Effector memory CD4-positive, alpha-beta T cell (primary cell): ENCODE data around the gene H6PD.

Experiments
- DNase-seq, 3 donors: peaks; one replicate each; pipeline ENCODE4 v3.0.0-alpha.2; 2020
- H3K27ac ChIP-seq: 2 replicates; pipeline ENCODE4 v1.7.0; 2013; ENCODE audit warnings: mild to moderate bottlenecking, low read length, moderate library complexity; ENCODE audit not compliant: insufficient read depth, poor library complexity, severe bottlenecking
- H3K27me3 ChIP-seq: replicated peaks from 2 replicates; pipeline ENCODE4 v1.7.0; 2013; ENCODE audit warnings: mild to moderate bottlenecking, low read length; ENCODE audit not compliant: insufficient read depth, control insufficient read depth, poor library complexity, severe bottlenecking
- H3K36me3 ChIP-seq: 2 replicates; pipeline ENCODE4 v1.7.0; 2013; ENCODE audit warnings: mild to moderate bottlenecking, low read length, moderate library complexity; ENCODE audit not compliant: control insufficient read depth, insufficient read depth
- H3K4me1 ChIP-seq: 2 replicates; pipeline ENCODE4 v1.7.0; 2013; ENCODE audit warnings: low read length, mild to moderate bottlenecking; ENCODE audit not compliant: control insufficient read depth, insufficient read depth, poor library complexity, severe bottlenecking
- H3K4me3 ChIP-seq: 2 replicates; pipeline ENCODE4 v1.7.0; 2013; ENCODE audit warnings: low read length, low read depth, mild to moderate bottlenecking; ENCODE audit not compliant: insufficient read depth, poor library complexity, severe bottlenecking
- H3K9me3 ChIP-seq: 2 replicates; pipeline ENCODE4 v1.7.0; 2013; ENCODE audit warnings: mild to moderate bottlenecking, low read length, moderate library complexity; ENCODE audit not compliant: control insufficient read depth

Gene H6PD

DNA sequence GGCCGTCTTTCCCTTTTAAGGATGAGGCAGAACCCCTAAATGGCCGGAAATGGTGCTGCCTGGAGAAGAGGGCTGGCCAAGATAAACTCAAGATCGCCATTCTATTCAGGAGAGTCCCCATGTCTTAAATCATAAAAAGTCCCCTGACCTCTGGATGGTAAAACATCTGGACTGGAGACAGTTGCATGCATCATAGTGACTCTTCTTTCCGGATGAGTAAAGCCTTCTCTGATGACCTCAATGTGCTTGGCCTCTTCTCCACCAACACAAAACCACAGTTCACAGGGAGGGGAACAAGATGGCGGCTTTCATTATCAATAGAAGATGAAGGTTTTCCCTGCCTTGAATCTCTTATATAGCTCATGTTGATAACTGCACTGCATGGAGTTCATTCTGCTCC, 27.5 kb upstream of the H6PD start:
- Histone ChIP-seq H3K27me3 (peaks cover 19% of the 10 kb centered on the region), H3K4me3 (no peak overlapping the region), H3K4me1 (peaks cover 13% of the 10 kb centered on the region), H3K9me3 (no peaks in the 10 kb centered on the region), H3K27ac (no peak overlapping the region), H3K36me3 (no peaks in the 10 kb centered on the region)
- no peak for DNase-seq

DNA sequence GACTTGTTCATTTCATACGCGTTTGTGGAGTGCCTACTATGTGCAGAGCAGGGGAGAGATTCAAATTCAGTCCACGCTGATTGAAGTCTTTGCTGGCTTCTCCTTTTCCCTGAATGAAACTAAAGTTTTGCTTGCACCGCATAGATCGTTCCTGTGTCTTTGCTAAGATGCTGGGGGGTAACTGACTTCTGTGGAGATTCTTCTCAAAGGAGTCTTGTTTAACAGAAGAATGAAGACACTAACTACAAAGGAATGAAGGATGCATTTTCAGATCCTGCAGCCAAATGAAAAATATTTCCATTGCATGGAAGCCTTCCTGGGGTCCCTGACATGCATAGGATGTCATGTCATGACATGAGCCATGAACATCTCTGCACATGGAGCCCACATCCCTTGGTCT, 26.9 kb upstream of the H6PD start:
- Histone ChIP-seq H3K36me3 (no peaks in the 10 kb centered on the region), H3K4me1 (peaks cover 7% of the 10 kb centered on the region), H3K27ac (no peak overlapping the region), H3K9me3 (no peaks in the 10 kb centered on the region), H3K27me3 (peaks cover 14% of the 10 kb centered on the region), H3K4me3 (no peak overlapping the region)
- no peak for DNase-seq

DNA sequence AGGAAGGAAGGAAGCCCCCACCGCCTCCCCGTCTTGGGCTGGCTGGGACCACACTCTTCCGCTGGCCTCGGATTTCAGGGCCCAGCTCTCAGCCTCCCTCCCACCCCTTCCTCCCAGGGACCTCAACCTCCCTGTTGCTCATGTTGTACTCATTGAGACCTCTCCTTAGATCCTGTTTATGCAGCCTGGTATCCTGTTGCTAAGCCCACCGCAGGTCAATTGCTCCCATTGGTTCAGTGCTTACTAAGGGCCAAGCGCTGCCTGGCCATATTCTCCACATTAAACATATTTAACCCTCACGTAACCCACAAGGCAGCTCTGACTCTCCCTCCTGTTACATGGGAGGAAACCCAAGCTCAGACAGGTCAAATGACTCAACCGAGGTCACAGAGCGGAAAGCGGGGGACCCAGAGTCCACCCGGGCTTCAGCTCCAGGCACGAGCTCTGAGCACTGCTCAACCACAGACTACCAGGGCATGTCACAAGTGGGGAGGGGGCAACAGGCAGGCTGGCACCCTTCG, 23.2 kb upstream of the H6PD start:
- no peaks in the 10 kb centered on the region for H3K4me1 ChIP-seq
- no peak overlapping the region for H3K27ac ChIP-seq
- H3K9me3 ChIP-seq, result no peaks in the 10 kb centered on the region
- DNase-seq, result no peak
- no peaks in the 10 kb centered on the region for H3K27me3 ChIP-seq
- H3K36me3 ChIP-seq, result no peaks in the 10 kb centered on the region
- H3K4me3 ChIP-seq, result no peak overlapping the region

- Histone ChIP-seq H3K27ac (no peak overlapping the region), H3K4me1 (no peaks in the 10 kb centered on the region), H3K36me3 (no peaks in the 10 kb centered on the region), H3K27me3 (no peaks in the 10 kb centered on the region), H3K9me3 (no peaks in the 10 kb centered on the region), H3K4me3 (no peak overlapping the region)
- no peak for DNase-seq
Measured at GRCh38 chr1:9212735-9213134, 21.8 kb upstream of the H6PD start.

DNA sequence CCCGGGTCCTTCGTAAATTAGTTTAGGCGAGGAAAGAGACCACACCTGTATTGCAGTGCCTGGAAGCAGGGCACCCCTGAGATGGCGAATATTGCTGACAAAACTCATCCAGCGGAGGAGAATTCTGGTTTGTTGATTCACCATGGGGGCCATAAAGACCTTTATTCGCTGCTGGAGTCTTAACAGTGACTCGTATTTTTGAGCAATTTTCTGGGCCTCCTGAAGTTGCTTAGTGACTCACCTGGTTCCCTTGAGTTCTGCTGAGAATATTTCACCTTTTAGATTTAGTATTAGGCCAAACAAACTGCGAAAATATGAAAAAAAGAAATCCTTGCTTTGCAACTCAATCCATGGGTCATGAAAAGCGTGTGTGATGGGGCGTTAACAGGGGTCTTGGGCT, 20.6 kb upstream of the H6PD start:
- DNase-seq, result no peak
- Histone ChIP-seq H3K27me3 (no peaks in the 10 kb centered on the region), H3K36me3 (no peaks in the 10 kb centered on the region), H3K4me3 (no peak overlapping the region), H3K27ac (no peak overlapping the region), H3K9me3 (no peaks in the 10 kb centered on the region), H3K4me1 (no peaks in the 10 kb centered on the region)

- DNase-seq, result no peak
- Histone ChIP-seq H3K9me3 (no peaks in the 10 kb centered on the region), H3K27ac (no peak overlapping the region), H3K27me3 (no peaks in the 10 kb centered on the region), H3K36me3 (no peaks in the 10 kb centered on the region), H3K4me1 (no peaks in the 10 kb centered on the region), H3K4me3 (no peak overlapping the region)
Measured at GRCh38 chr1:9218917-9219316, 15.7 kb upstream of the H6PD start.

DNA sequence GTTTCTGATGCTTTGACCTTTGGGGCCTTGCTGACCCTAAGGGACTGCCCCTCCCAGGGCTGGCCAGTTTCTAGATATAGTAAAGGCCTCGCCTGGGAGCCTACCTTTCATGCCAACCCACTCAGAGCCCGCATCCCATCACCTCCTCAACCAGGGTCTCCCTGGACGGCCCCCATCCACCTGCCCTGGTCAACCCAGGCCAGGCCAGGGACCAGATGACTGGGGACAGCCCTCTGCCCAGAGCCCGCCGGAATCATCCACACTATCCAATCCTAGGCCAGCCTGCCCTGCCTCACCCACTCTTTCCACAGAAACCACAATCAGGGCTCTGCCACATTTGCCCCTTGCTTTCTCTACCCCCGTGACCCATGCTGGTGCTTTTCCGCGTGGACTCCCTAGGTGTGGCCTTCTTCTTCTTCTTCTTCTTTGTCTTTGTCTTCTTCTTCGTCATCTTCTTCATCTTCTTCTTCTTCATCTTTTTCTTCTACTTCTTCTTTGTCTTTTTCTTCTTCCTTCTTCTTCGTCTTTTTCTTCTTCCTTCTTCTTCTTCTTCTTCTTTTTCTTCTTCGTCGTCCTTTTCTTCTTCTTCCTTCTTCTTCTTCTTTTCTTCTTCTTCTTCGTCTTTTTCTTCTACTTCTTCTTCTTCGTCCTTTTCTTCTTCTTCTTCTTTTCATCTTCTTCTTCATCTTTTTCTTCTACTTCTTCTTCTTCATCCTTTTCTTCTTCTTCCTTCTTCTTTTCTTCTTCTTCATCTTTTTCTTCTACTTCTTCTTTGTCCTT, 11.5 kb upstream of the H6PD start:
- Histone ChIP-seq H3K4me1 (no peaks in the 10 kb centered on the region), H3K36me3 (no peaks in the 10 kb centered on the region), H3K9me3 (no peaks in the 10 kb centered on the region), H3K27ac (no peak overlapping the region), H3K4me3 (no peak overlapping the region), H3K27me3 (no peaks in the 10 kb centered on the region)
- DNase-seq, result no peak

DNA sequence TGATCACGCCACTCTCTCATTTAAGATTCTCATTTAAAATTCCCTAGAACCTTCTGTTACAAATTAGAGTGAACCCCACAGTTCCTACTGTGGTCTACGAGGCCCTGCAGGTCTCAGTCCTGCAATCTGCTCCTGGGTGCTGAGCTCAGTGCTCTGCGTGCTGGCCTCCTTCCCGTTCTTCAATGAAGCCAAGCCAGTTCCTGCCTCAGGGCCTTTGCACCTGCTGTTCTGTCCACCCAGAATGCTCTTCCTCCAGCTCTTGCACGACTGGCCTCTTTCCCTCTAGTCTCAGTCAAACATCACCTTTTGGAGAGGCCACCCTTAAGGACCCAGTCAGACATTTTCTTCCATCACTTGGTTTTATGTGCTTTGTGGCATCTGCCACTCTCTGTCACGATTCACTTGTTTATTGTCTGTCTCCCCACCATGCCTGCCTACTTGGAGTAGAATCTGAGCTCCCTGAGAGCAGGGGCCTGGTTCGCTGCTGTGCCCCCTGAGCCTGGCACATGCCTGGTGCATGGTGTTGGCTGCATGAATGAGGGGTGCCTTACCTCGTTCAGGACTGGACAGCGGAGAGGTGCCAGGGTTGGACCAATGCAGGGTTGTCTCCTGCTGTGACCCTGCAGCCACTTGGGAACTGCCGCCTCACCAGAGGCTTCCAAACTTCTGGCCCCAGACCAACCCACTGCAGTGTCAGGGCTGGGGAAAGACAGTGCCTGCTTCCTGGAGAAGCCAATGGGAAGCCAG, 9.7 kb upstream of the H6PD start:
- H3K27me3 ChIP-seq, result no peaks in the 10 kb centered on the region
- DNase-seq, result no peak
- no peaks in the 10 kb centered on the region for H3K9me3 ChIP-seq
- H3K36me3 ChIP-seq, result no peaks in the 10 kb centered on the region
- no peak overlapping the region for H3K4me3 ChIP-seq
- H3K27ac ChIP-seq, result no peak overlapping the region
- no peaks in the 10 kb centered on the region for H3K4me1 ChIP-seq

DNA sequence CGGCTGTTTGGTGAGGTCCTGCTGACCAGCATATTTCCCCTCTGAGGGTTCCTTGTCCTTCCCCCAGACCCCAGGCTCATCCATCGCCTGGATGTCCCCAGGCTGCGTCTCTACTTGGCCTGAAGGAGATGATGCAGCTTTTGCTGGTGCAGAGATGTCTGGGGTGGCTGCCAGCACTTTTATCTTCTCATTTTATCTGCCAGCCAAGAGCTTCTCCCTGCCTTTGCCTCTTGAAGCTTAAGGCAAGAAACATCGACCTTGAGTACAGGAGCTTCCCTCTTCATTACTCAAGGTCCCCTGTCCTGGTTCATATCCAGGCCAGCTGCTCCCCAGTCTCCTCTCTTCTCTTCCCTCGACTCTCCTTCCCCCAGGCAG, 9.2 kb upstream of the H6PD start:
- no peaks in the 10 kb centered on the region for H3K36me3 ChIP-seq
- no peak overlapping the region for H3K27ac ChIP-seq
- no peak for DNase-seq
- H3K9me3 ChIP-seq, result no peaks in the 10 kb centered on the region
- no peaks in the 10 kb centered on the region for H3K4me1 ChIP-seq
- H3K27me3 ChIP-seq, result no peaks in the 10 kb centered on the region
- no peak overlapping the region for H3K4me3 ChIP-seq

DNA sequence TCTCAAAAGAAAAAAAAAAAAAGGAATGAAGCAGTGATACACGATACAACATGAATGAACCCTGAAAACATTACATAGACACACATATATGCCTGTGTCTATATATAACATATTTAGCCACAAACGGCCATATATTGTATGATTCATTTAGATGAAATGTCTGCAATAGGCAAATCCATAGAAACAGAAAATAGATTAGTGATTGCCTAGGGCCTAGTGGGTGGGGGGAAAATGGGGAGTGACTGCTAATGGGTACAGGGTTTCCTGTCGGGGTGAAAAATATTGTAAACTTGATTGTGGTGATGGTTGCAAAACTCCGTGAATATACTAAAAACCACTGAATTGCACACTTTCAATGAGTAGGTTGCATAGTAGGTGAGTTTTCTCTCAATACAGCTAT, 6.0 kb upstream of the H6PD start:
- Histone ChIP-seq H3K36me3 (no peaks in the 10 kb centered on the region), H3K4me3 (no peak overlapping the region), H3K27me3 (no peaks in the 10 kb centered on the region), H3K27ac (no peak overlapping the region), H3K9me3 (no peaks in the 10 kb centered on the region), H3K4me1 (no peaks in the 10 kb centered on the region)
- no peak for DNase-seq
